ENCODE measurements around the gene NPTX1.

NPTX1 gene

GRCh38 chr17:80480248-80480647 is 3.8 kb upstream of the NPTX1 start:
- H3K4me3 ChIP-seq (ENCODE audit: low read depth, low read length) = no peak overlapping the region
- no peak for DNase-seq (ENCODE audit: low read depth)
- no peak for TF ChIP-seq CTCF (IDR thresholded peaks at IDR 0.05; ENCODE audit: control insufficient read depth, extremely low read depth, insufficient read depth)

- no peak for TF ChIP-seq CTCF (IDR thresholded peaks at IDR 0.05; ENCODE audit: control insufficient read depth, extremely low read depth, insufficient read depth)
- DNase-seq (ENCODE audit: low read depth) = no peak
- no peak overlapping the region for H3K4me3 ChIP-seq (ENCODE audit: low read depth, low read length)
Measured at GRCh38 chr17:80479246-80479566, 2.8 kb upstream of the NPTX1 start.

GRCh38 chr17:80478487-80479245 is 2.3 kb upstream of the NPTX1 start:
- TF ChIP-seq CTCF (IDR thresholded peaks at IDR 0.05; ENCODE audit: control insufficient read depth, extremely low read depth, insufficient read depth) = no peak
- H3K4me3 ChIP-seq (ENCODE audit: low read depth, low read length) = no peak overlapping the region
- DNase-seq (ENCODE audit: low read depth) = no peak

GRCh38 chr17:80477647-80478478 is 1.5 kb upstream of the NPTX1 start:
- peak; percentile 53 for TF ChIP-seq CTCF (IDR thresholded peaks at IDR 0.05; ENCODE audit: control insufficient read depth, extremely low read depth, insufficient read depth)
- DNase-seq (ENCODE audit: low read depth) = no peak

GRCh38 chr17:80476877-80477646 is 655 bp upstream of the NPTX1 start:
- DNase-seq (ENCODE audit: low read depth) = no peak
- no peak overlapping the region for H3K4me3 ChIP-seq (ENCODE audit: low read depth, low read length)
- TF ChIP-seq CTCF (IDR thresholded peaks at IDR 0.05; ENCODE audit: control insufficient read depth, extremely low read depth, insufficient read depth) = no peak

More at GRCh38 chr17:80477647-80478478, 1.5 kb upstream of the NPTX1 start:
- no peak overlapping the region for H3K4me3 ChIP-seq (ENCODE audit: low read depth, low read length)

- DNase-seq (ENCODE audit: low read depth) = no peak
- TF ChIP-seq CTCF (IDR thresholded peaks at IDR 0.05; ENCODE audit: control insufficient read depth, extremely low read depth, insufficient read depth) = no peak
- peak overlapping the region; percentile 33 for H3K4me3 ChIP-seq (ENCODE audit: low read depth, low read length)
Measured at GRCh38 chr17:80474961-80475909, 1.2 kb downstream of the NPTX1 start.
